ENCODE measurements around the gene GDPD1. TPM values are rescaled to one million over a fixed set of nuclear protein-coding genes. Genes with fewer than 3 reads are reported as not detected.

GDPD1 gene
- total RNA-seq, 1 donor from 2014 or later = 10.7 TPM

DNA sequence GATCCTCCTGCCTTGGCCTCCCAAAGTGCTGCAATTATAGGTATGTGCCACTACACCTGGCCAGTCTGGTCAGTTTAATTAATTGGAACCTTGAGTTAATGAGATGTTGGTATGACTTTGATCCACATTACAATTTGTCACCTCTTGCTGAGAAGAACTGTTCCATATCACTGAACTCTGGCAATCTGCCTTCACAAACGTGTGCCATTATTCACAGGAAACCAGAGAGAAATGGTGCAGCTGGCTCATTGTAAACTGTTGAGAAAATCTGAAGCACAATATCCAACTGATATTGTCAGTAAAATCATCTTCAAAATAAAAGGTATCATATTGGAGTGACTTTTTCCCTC, 71.8 kb downstream of the GDPD1 start:
- Mint-ChIP-seq H3K27me3 (ENCODE audit: low read depth) (no peaks in the 10 kb centered on the region), H3K9me3 (no peaks in the 10 kb centered on the region), H3K36me3 (ENCODE audit: low read depth) (no peaks in the 10 kb centered on the region), H3K4me3 (no peak overlapping the region), H3K27ac (ENCODE audit: unreplicated experiment) (no peak overlapping the region), H3K4me1 (peaks cover 6% of the 10 kb centered on the region)
- TF ChIP-seq, protein P1, sequence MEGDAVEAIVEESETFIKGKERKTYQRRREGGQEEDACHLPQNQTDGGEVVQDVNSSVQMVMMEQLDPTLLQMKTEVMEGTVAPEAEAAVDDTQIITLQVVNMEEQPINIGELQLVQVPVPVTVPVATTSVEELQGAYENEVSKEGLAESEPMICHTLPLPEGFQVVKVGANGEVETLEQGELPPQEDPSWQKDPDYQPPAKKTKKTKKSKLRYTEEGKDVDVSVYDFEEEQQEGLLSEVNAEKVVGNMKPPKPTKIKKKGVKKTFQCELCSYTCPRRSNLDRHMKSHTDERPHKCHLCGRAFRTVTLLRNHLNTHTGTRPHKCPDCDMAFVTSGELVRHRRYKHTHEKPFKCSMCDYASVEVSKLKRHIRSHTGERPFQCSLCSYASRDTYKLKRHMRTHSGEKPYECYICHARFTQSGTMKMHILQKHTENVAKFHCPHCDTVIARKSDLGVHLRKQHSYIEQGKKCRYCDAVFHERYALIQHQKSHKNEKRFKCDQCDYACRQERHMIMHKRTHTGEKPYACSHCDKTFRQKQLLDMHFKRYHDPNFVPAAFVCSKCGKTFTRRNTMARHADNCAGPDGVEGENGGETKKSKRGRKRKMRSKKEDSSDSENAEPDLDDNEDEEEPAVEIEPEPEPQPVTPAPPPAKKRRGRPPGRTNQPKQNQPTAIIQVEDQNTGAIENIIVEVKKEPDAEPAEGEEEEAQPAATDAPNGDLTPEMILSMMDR (conservative IDR thresholded peaks at IDR 0.05) = no peak
- DNase-seq (ENCODE audit: low read depth, low spot score) = no peak

DNA sequence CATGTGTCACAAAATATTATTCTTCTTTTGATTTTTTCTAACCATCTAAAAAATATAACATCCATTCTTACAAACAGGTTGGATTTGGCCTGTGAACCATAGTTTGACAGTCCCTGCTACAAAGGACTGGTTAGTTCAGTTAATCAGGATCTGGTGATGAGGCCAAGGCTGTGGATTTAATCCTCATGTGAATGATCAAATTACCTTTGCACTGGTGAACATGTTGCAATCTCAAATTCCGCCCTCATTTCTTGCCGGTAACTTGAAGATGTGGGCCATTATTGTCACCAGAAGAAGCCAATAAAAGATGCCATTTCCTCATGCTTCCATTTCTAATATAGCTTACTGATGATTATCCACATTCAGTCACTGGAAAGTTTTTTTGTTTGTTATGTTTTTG, 75.9 kb downstream of the GDPD1 start:
- Mint-ChIP-seq H3K27ac (ENCODE audit: unreplicated experiment) (no peak overlapping the region), H3K4me1 (no peaks in the 10 kb centered on the region), H3K27me3 (ENCODE audit: low read depth) (no peaks in the 10 kb centered on the region)

DNA sequence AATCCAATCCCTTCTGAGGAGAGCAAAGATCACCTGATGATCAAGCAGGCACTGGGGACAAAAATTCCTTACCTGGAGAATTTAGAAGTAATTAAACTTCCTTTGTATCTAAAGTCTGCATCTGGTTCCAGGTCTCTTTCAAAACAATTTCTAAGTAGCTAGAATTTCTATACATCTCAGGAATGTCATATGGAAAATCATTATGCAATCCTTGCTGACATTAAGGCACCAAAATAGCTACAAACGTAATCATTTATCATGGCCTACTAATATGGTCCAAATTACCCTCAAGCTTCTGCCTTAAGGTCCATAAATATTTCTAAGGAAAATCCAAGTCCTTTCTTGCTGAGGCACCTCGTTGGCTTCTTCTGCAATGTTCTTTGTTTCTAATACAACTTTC, 78.2 kb downstream of the GDPD1 start:
- TF ChIP-seq, protein P1 (conservative IDR thresholded peaks at IDR 0.05) = no peak
- Mint-ChIP-seq H3K36me3 (ENCODE audit: low read depth) (no peaks in the 10 kb centered on the region), H3K27me3 (ENCODE audit: low read depth) (peaks cover 4% of the 10 kb centered on the region), H3K27ac (ENCODE audit: unreplicated experiment) (no peak overlapping the region), H3K9me3 (no peaks in the 10 kb centered on the region), H3K4me1 (no peaks in the 10 kb centered on the region), H3K4me3 (no peak overlapping the region)
- DNase-seq (ENCODE audit: low read depth, low spot score) = no peak

More for the DNA sequence above, 75.9 kb downstream of the GDPD1 start:
- Mint-ChIP-seq H3K36me3 (ENCODE audit: low read depth) (no peaks in the 10 kb centered on the region), H3K4me3 (no peak overlapping the region), H3K9me3 (no peaks in the 10 kb centered on the region)
- TF ChIP-seq, protein P1 (conservative IDR thresholded peaks at IDR 0.05) = no peak
- DNase-seq (ENCODE audit: low read depth, low spot score) = no peak

DNA sequence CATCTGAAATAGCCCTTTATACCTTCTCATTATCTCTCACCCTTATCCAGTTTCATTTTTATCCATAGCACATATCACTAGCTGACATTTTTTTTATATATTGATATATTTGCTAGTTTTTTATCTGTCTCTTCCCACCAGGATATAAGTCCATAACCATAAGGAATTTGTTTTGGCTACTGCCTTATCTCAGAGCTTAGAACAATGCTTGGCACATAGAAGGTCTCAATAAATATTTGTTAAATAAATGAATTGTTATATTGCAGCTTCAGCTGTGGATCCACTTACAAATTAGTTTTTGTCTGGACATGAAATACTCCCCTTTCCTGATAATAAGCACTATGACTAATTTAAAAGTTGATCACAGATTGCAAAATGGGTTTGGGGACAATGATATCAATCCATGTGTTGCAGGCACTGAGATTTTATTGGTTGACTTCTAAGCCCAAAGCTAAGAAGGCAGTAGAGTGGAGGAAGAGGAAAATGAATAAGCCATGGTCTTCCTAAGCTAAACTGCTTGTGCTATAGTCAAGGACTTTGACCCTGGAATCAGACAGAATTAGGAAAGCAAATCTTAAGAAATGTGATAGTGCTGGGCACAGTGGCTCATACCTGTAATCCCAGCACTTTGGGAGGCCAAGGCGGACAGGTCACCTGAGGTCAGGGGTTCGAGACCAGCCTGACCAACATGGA, 79.2 kb downstream of the GDPD1 start:
- TF ChIP-seq, protein P1 (conservative IDR thresholded peaks at IDR 0.05) = no peak
- Mint-ChIP-seq H3K4me1 (no peaks in the 10 kb centered on the region), H3K36me3 (ENCODE audit: low read depth) (no peaks in the 10 kb centered on the region), H3K4me3 (no peak overlapping the region), H3K27me3 (ENCODE audit: low read depth) (peaks cover 4% of the 10 kb centered on the region), H3K27ac (ENCODE audit: unreplicated experiment) (no peak overlapping the region), H3K9me3 (peaks cover 3% of the 10 kb centered on the region)
- no peak for DNase-seq (ENCODE audit: low read depth, low spot score)

DNA sequence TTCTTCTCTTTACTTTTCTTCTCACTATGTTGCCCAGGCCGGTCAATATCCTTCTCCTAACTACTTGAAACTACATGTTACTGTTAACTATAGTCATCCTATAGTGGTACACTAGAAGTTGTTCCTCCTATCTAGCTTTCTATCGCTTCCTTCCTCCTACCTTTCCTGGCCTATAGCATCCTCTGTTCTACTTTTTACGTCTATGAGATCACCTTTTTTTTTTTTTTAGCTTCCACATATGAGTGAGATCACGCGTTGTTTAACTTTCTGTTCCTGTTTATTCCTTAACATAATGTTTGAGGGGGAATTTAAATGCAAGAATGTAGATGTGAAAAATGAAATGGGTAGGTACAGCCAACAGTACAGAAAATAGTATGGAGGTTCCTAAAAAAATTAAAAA, 80.6 kb downstream of the GDPD1 start:
- H3K36me3 Mint-ChIP-seq (ENCODE audit: low read depth) = no peaks in the 10 kb centered on the region
- H3K4me1 Mint-ChIP-seq = no peaks in the 10 kb centered on the region
- TF ChIP-seq, protein P1 (conservative IDR thresholded peaks at IDR 0.05) = no peak
- no peak for DNase-seq (ENCODE audit: low read depth, low spot score)
- H3K9me3 Mint-ChIP-seq = peaks cover 3% of the 10 kb centered on the region
- H3K4me3 Mint-ChIP-seq = no peak overlapping the region
- peaks cover 4% of the 10 kb centered on the region for H3K27me3 Mint-ChIP-seq (ENCODE audit: low read depth)
- H3K27ac Mint-ChIP-seq (ENCODE audit: unreplicated experiment) = no peak overlapping the region

All from neural crest cell (in vitro differentiated cells).